ENCODE results near the gene CDK7.

DNA sequence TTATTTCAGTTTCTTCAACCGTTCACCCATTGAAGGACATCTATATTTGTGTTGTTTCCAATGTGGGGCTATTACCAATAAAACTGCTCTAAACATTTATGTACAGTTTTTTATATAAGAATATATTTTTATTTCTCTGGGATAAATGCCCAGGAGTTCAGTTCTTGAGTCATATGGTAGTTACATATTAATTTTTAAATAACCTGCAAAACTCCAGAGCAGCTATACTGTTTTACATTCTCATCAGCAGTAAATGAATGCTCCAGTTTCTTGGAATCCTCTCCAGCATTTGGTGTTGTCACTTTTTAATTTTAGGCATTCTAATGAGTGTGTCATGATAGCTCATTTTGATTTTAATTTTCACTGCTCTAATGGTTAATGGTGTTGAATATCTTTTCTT, 36.2 kb downstream of the CDK7 start:
- TF ChIP-seq, protein P1, sequence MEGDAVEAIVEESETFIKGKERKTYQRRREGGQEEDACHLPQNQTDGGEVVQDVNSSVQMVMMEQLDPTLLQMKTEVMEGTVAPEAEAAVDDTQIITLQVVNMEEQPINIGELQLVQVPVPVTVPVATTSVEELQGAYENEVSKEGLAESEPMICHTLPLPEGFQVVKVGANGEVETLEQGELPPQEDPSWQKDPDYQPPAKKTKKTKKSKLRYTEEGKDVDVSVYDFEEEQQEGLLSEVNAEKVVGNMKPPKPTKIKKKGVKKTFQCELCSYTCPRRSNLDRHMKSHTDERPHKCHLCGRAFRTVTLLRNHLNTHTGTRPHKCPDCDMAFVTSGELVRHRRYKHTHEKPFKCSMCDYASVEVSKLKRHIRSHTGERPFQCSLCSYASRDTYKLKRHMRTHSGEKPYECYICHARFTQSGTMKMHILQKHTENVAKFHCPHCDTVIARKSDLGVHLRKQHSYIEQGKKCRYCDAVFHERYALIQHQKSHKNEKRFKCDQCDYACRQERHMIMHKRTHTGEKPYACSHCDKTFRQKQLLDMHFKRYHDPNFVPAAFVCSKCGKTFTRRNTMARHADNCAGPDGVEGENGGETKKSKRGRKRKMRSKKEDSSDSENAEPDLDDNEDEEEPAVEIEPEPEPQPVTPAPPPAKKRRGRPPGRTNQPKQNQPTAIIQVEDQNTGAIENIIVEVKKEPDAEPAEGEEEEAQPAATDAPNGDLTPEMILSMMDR (IDR thresholded peaks at IDR 0.05), result no peak
- TF ChIP-seq EZH2 (IDR thresholded peaks at IDR 0.05; ENCODE audit: borderline replicate concordance, insufficient read depth, low read depth, low read length, poor library complexity, severe bottlenecking), result no peak

All from B cell (primary cell).